GM18499 (cell line): ENCODE data around the gene EGR4.

ENCODE experiments used
- ATAC-seq: cut with Tn5 transposase; IDR thresholded peaks from one replicate; pipeline ENCODE4 v1.9.1; 2021; ENCODE audit warnings: moderate number of reproducible peaks; ENCODE audit not compliant: insufficient read depth, unreplicated experiment

The EGR4 gene

DNA sequence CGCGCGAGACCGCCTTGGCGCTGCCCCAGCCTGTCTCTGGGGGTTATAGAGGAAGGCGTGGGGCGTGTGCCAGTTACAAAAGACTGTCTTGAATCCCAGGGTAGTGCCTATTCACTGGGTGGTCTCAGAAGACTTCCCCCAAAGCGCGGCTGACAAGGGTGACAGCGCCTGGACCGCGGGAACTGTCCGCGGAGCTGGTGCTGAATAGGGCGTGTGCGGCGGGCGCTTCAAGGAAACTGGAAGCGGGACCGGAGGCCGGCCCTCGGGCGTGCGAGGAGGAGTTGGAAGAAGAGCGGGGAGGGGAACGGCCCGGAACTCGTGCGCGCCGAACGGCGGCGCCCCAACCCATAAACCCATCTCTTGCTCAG, 2.3 kb downstream of the EGR4 start:
- no peak for ATAC-seq

DNA sequence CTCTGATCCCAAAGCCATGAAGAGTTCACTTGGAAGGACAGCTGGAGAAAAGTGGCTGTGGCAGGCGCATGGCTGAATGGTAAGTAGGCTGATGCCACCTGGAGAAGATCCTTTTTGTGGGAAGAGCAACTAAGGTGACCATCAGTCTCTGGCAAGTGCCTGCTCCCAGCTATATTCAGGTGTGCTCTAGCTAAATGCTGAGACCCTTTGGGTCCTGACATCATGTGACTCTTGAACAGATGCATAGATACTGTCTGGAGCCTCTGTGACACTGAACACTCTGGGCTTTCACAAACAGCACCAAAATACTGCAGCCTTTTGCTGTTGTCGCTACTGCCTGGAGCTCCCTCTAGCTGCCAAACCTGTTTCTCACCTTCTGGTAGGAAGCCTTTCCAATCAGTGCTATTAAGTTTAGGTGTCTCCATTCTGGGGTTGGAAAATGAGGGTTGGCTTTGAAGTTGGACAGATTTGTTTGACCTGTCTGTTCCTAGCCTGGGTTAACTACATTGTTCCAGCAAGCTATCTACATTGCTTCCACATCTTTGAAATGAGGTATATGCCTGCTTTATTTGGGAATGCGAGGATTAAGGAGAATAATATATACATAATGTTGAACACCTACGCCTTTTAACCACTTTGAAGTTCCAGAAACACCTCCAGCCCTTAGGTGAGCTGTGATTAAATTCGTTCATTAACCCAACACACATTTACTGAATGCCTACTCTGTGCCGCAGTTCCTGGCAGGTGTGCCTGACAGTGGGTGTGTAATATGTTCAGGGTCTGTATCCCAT, 3.1 kb downstream of the EGR4 start:
- no peak for ATAC-seq

DNA sequence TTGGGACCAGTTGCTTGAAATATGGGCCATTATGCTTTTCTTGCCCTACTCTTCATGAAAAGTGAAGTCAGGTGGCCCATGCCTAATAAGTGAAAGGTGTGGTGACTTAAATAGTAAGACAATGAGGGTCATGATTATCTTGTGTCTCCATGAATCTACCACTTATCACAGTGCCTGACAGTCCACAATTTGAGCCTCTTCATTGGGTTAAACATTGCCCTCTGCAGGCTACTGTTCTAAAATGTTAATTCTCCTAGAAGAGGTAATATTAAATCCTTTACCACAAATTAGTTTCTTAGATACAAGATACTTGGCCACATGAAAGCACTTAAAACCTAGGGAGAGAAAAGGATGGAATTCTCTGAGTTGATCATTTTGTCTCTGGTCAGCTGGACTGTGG, 4.0 kb downstream of the EGR4 start:
- no peak for ATAC-seq

DNA sequence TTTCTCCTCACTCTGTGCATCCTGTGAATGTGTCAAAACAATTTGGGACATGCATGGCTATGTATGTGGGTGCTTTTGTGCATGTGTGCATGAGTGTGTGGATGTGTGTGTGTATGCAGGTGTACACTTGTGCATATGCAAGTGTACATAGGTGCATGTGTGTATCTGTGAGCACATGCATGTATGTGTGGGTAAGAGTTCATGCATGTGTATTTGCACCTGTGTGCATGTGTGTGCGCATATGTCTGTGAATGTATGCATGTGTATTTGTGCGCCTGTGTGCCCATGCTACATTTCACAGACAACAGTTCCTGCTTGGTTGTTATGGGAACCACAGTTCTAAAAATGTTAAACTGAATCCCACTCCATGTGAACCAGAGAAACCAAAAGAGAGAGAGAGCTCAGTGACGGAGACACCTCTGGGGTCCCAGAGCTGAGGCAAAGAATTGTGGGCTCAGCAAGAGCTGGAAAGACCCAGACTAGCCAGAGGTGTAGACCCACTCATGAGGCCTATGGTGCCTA, 7.2 kb downstream of the EGR4 start:
- ATAC-seq: no peak

DNA sequence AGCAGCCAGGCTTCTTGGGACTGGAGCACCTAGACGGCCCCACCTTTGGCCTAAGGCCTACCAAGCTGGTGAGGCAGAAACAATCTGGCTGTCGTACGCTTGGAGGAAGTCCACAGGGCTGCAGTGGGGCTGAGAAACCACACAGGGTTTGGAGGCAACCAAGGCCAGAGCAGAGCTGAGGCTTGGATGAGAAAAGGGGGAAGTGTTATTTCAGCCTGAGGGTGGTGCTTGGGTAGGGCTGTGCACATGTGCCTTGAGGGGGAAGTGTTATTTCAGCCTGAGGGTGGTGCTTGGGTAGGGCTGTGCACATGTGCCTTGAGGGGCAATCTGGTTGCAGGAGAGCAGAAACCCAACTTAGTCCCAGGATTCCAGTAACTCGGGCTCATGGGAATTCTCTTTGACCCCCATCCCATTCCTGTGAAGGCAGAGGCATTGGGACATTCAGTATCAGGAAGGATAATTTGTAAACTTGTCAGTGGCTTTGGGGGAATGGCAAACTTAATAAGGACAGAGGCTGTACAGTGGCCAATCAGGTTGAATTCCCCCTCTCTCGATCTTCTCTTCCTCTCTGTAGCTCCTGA, 8.1 kb downstream of the EGR4 start:
- ATAC-seq: no peak

DNA sequence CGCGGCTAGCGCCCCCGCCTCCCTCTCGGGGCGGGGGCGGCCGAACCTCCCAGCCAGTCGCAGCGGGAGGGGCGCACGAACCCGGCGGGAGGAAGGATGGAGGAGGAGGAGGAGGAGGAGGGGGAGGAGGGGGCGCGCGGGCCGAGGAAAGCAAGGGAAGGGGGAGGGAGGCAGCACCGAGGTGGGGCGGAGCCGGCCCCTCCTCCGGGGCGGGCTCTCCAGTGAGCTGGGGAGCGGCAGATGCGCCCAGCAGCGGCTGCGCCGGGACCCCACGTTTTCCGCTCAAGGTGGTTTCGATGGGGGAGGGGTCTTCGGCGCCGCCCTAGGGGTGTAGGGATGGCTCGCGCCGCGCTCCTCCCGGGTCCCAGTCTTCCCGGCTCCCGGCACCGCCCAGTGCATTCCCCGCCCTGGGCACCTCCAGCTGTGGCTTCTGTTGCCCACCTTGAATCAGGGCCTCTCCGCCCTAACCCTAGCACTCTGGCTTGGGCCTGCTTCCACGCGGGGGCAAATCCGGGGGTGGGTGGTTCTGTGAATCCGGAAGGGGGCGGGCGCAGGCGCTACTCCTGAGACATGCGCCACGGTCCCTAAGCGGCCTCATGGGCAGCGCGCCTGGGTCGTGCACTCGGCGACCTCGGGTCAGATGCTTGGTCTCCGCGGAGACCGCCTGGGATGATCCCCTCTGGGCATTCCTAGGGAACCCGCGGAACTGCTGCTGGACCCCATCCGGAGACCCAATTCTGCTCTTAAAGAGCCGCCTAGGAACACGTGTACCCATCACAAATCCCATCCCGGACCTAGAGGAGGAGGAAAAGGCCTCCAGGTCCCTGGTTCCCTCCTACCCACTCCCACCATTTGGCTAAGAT, 8.8 kb downstream of the EGR4 start, which contains the start of gene FBXO41:
FBXO41 (minus strand) TSS at position 183 of the 863 bp plus-strand sequence. CDS start 14,848 bp downstream, outside the sequence.
- ATAC-seq: peak; percentile 37

DNA sequence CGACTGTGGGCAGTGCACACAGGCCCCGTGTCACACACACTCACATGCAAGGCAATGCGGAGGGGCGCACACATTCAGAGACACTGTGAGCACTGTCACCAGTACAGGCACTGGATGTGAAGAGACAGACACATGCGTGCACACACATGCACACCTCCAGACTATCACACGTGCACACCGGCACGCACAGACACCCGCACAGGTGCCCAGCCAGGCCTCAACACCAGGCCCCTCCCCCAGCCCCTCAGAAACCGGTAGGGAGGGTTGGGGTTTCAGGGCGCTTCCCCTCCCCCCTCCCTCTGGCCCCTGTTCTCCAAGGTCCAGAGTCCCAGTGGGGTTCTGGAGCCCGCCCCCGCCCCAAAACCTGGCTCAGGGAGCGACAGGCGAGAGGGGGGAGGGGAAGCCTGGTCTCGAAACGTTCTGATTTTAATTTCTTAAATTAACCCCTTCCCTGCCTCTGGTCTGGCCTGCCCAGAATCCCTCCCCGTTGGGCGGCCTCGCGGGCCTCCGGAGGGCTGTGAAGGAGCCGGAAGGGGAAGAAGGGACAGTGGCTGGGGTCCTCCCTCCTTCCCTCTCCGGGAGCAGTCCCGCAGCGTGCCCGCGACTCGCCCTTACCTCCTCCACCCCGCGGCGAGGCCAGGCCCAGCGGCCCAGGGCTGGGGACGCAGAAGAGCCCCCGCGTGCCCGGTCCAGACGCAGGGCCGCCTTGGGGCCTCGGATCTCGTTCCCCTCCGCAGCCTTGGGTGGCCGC, 9.6 kb downstream of the EGR4 start:
- no peak for ATAC-seq

DNA sequence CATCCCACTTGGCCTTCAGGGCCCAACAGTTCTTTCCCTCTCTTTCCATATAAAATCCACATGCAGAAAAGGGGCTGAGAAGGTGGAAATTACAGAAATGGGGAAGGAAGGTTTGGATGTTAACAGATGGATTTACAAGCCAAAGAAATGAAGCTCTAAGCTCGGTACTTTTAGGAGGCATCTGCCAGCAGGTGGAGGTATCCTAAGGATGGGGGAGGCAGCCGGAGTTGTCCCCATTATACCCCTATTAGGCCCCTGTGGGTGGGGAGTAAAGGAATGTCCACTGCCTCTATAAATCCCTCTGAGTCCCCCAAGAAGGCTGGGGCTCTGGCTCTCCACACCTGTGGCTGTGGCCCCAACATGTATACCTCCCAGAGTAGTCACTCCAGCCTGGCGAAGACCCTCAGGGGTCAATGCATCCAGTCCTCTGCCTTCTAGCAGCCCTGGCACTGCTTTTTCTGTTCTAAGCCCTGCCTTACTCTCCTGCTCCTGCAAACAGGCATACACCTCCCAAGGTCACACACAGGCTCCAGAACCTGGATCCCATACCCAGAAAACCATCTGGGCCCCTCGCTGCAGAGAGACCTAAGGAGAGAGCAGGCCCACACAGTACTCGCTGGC, 10.3 kb downstream of the EGR4 start:
- ATAC-seq: no peak

DNA sequence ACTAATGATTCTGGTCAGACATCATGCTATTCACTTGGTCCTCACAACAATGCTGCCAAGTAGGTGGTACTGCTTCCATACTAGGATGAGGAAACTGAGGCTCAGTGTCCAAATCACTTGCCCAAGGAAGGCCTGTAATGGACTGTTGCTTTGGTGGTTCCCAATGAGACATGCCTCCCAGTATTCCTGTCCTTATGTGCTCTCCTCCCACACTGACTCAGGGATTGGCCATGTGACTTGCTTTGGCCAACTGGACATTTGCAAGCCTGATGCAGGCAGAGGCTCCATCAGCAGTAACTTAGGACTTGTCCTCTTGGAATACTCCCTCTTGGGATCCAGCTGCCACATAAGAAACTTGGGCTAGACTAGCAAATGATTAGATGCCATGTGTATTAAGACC, 12.1 kb downstream of the EGR4 start:
- ATAC-seq: no peak

DNA sequence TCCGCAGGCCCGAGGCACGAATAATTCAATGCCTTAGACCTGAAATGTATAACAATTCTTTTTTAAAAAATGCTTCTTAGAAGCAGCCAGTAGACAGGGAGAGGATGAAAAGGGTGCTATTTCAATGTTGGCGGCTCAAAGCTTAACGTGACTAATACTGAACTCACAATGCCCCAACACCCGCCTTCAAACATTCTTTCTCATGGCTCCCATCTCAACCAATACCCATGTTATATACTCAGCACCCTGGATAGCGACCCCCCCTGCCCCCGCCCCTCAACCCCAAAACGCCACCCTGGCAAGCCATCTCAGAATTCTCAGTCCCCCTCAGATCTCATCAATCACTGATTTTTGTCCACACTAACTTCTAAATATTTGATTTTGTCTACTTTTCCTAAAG, 13.5 kb downstream of the EGR4 start:
- no peak for ATAC-seq

DNA sequence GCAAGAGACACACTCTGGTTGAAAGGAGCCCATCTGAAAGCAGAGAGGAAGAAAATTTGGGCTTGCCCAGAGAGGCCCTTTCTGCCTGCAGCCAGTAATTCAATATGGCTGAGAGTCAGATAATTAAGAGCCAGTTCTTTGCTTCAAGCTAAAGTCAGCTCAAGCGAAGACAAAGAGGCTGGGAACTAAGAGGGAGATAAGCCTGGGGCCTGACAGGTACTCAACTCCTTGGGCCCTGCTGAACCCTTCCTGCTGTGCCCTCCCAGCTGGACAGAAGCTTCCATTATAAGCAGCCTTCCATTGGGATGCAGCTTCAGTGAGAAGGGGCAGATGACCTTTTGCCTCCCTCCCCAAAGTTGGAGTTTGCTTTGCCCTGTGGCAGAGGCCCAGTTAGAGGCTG, 21.1 kb downstream of the EGR4 start:
- no peak for ATAC-seq

DNA sequence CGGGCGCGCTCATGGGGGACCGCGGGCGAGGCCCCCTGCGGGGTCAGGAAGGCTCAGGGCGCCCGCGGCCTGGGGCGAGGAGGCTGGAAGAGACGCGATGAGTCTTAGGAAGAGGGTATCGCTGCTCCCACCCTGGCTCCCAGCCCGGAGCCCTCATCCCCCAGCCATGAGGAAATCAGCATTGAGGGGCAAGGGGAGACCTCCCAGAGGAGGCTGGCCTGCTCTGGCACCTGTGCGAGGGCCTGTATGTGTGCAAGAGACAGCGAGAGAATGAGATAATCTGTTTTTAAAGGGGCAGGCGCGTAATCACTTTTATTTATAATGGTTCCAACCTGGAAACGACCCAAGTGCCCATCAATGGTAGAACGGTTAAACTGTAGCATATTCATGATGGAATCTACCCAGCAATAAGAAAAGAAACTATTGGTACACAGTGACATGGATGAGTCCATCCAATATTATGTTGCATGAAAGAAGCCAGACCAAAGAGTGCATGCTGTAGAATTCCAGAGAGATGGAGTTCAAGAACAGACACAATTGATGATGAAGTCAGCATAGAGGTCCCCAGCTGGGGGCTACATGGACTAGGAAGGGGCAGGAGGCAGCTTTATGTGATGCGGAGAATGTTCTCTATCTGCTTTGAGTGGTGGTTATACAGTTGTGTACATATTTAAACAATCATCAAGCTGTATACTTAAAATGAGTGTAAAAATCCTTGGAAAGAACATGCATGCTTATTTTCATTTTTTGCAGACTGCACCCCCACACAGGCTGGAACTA, 23.5 kb downstream of the EGR4 start:
- no peak for ATAC-seq

DNA sequence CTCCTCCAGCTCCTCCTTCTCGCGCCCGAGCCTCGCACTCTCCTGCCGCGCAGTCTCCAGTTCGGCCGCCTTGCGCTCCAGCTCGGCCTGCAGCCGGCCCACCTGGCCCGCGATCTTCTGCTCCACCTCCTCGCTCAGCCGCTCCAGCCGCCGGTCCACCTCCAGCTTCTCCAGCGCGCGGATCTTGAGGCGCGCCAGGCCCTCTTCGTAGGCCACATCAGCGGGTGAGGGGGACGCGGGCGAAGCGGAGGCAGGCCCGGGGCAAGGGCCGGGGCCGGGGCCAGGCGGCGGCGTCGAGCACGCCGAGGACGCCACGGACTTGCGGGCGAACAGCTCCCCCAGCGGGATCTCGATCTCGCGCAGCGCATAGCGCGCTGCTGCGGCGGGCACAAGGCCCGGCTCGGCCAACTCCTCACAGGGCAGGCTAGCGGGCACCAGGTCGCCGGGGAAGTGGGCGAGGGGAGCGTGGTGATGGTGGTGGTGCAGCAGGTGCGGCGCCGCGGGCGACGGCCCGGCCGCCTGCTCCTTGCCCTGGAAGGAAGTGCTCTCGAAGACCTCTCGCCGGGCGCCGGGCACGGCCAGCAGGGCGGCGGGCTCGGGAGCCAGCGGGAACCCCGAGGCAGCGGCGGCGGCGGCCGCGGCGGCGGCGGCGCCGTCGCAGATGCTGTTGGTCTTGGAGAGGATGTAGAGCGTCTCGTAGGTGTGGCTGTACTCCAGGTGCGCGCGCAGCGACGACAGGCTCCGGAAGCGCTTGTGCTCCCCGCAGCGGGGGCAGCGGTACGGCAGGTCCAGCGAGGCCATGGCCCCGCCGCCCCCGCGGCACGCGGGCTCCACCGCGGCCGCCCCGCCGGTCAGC, 24.3 kb downstream of the EGR4 start:
- ATAC-seq: no peak

DNA sequence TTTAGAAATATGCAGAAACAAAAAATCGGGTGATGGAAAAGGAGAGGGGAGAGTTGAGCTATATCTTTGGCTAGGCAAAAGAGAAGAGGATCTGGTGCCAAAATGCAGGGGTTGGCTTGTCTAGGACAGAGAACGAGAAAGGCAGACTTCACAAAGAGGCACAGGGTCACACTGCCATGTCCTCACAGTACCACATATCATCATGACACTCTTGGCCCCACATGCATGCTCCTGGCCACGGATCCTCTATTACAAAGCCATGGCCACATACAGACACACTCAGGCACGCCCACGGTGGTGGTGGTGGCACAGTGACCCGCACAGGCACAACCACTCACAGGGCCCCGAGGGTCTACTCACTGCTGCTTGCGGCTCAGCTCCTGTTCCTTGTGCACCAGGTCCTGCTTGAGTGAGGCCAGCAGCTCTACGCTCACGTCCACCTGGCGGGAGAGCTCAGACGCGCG, 24.9 kb downstream of the EGR4 start:
- no peak for ATAC-seq

DNA sequence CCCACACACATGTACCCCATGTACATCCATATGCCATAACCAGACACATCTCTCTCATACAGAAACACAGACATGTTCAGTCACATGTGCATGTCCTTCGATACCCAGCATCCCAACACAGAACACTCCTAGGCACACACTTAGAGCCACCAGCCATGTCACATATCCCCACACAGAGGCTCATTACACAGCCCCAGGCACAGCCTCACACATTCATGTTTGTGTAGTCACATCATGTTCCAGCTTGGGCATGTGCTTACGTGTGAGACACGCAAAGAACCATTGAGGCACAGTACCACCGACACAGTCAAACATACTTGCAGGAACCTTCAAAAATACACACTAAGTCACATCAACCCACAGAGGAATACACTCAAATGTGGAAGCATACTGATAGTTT, 26.3 kb downstream of the EGR4 start:
- no peak for ATAC-seq

DNA sequence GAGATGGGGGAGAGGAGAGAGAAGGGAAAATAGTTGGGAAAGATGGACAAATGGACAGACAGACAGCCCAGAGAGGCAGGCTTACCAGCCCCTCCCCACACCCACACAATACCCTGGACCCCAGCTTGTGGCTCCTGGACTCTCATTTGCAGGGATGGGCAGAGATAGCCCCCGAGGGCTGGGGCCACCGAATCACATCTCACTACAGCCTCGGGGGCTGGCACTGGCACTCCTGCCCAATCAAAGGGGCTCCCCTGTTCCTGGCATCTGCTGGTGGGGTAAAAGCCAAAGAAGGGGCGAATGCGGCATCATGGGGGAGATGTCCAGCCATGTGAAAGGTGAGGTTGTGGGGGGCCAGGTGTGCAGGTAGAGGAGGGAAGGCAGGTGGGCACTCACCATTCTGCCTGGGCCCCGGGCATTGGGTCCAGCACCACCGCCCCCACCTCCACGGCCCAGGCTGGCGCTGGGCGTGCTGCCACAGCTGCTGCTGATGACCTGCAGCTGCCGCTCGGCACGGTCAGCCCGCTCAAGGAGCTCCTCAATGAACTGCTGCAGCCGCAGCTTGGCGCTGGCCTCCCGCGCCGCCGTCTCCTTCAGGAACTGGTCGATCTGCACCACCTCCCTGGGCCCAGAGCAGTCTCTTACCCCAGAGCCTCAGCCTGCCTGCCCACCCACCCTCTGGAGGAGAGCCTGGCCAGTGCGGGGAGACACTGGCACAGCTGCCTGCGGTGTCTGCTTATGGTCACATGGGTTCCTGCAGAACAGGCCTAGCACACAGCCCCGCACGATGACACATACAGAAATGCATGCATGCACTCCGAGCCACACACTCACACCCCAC, 27.1 kb downstream of the EGR4 start:
- ATAC-seq: no peak
